WTC11 (cell line): ENCODE measurements around the gene SBF2. TPM values are rescaled to one million over a fixed set of nuclear protein-coding genes. Genes with fewer than 3 reads are reported as not detected.

Experiments
- ATAC-seq: fragments of 200-7000 bp; cut with Tn5 transposase; 2 replicates; pipeline ENCODE4 v1.10.0; 2021; ENCODE audit warnings: mild to moderate bottlenecking, moderate library complexity
- CTCF ChIA-PET: fragments of 300-600 bp; sonication (Branson Sonifier 250); formaldehyde crosslinking; loops from one replicate; lab custom pipeline; 2021; ENCODE audit warnings: antibody characterized with exemption; lab: Charles Lee
- POLR2A ChIA-PET: fragments of 350-600 bp; sonication (Branson Sonifier 250); formaldehyde crosslinking; loops from one replicate; lab custom pipeline; 2021; ENCODE audit warnings: antibody characterized with exemption; lab: Charles Lee
- DNase-seq: peaks from one replicate; pipeline ENCODE4 v3.0.0; 2021; ENCODE audit warnings: low spot score
- H3K27ac Mint-ChIP-seq: 2 replicates; pipeline ENCODE4 v1.8.0; 2021; ENCODE audit warnings: mixed read lengths
- H3K27me3 Mint-ChIP-seq: 2 replicates; pipeline ENCODE4 v1.8.0; 2021; ENCODE audit warnings: low read depth, mild to moderate bottlenecking, moderate library complexity, mixed read lengths
- H3K36me3 Mint-ChIP-seq: 2 replicates; pipeline ENCODE4 v1.8.0; 2021; ENCODE audit warnings: mixed read lengths
- H3K4me1 Mint-ChIP-seq: 2 replicates; pipeline ENCODE4 v1.8.0; 2022; ENCODE audit warnings: mixed read lengths
- H3K4me3 Mint-ChIP-seq: 2 replicates; pipeline ENCODE4 v1.8.0; 2021; ENCODE audit warnings: mild to moderate bottlenecking, moderate library complexity, mixed read lengths
- H3K9me3 Mint-ChIP-seq: 2 replicates; pipeline ENCODE4 v1.8.0; 2021; ENCODE audit warnings: mixed read lengths
- ATF1 ChIP-seq: sonication (generic); formaldehyde crosslinking; IDR thresholded peaks from 2 replicates; pipeline ENCODE4 v1.8.1; 2023; ENCODE audit warnings: mild to moderate bottlenecking, moderate library complexity, missing genetic modification reagents
- ATF6 ChIP-seq: sonication (generic); formaldehyde crosslinking; IDR thresholded peaks from 2 replicates; pipeline ENCODE4 v1.8.1; 2023; ENCODE audit warnings: mild to moderate bottlenecking, missing genetic modification reagents
- E2F1 ChIP-seq: sonication (generic); formaldehyde crosslinking; IDR thresholded peaks from 2 replicates; pipeline ENCODE4 v1.8.0; 2022; ENCODE audit warnings: mild to moderate bottlenecking, missing genetic modification reagents
- FOXJ3 ChIP-seq: sonication (generic); formaldehyde crosslinking; IDR thresholded peaks from 2 replicates; pipeline ENCODE4 v1.9.0; 2021; ENCODE audit warnings: missing genetic modification reagents, mild to moderate bottlenecking, borderline replicate concordance
- FOXP1 ChIP-seq: sonication (generic); formaldehyde crosslinking; IDR thresholded peaks from 2 replicates; pipeline ENCODE4 v1.8.0; 2022; ENCODE audit warnings: missing genetic modification reagents, mild to moderate bottlenecking, moderate library complexity, borderline replicate concordance
- GABPB1 ChIP-seq: sonication (generic); formaldehyde crosslinking; IDR thresholded peaks from 2 replicates; pipeline ENCODE4 v1.8.1; 2023; ENCODE audit warnings: mild to moderate bottlenecking, missing genetic modification reagents
- GTF2I ChIP-seq: fragments of 250-450 bp; sonication (Bioruptor Pico); conservative IDR thresholded peaks from 2 replicates; pipeline ENCODE4 v1.4.0; 2021; ENCODE audit warnings: mild to moderate bottlenecking
- IRF2 ChIP-seq: sonication (generic); formaldehyde crosslinking; IDR thresholded peaks from 2 replicates; pipeline ENCODE4 v1.8.0; 2022; ENCODE audit warnings: low read depth, missing genetic modification reagents, borderline replicate concordance
- MYBL2 ChIP-seq: sonication (generic); formaldehyde crosslinking; IDR thresholded peaks from 2 replicates; pipeline ENCODE4 v1.8.1; 2023; ENCODE audit warnings: mild to moderate bottlenecking, moderate library complexity, missing genetic modification reagents
- NFATC4 ChIP-seq: fragments of 250-450 bp; sonication (Bioruptor Pico); IDR thresholded peaks from 2 replicates; pipeline ENCODE4 v1.9.0; 2021; ENCODE audit warnings: mild to moderate bottlenecking
- NFYB ChIP-seq: sonication (generic); formaldehyde crosslinking; conservative IDR thresholded peaks from 2 replicates; pipeline ENCODE4 v1.8.0; 2022; ENCODE audit warnings: low read depth, missing genetic modification reagents
- PREB ChIP-seq: sonication (generic); formaldehyde crosslinking; IDR thresholded peaks from 2 replicates; pipeline ENCODE4 v1.8.1; 2022; ENCODE audit warnings: mild to moderate bottlenecking, missing genetic modification reagents, moderate library complexity, borderline replicate concordance
- PRRX2 ChIP-seq: fragments of 250-450 bp; sonication (Bioruptor Pico); IDR thresholded peaks from 2 replicates; pipeline ENCODE4 v1.8.0; 2021; ENCODE audit warnings: mild to moderate bottlenecking
- SP1 ChIP-seq: sonication (generic); formaldehyde crosslinking; conservative IDR thresholded peaks from 2 replicates; pipeline ENCODE4 v1.8.1; 2022; ENCODE audit warnings: missing genetic modification reagents
- ZBTB43 ChIP-seq: sonication (generic); formaldehyde crosslinking; IDR thresholded peaks from 2 replicates; pipeline ENCODE4 v1.8.1; 2023; ENCODE audit warnings: mild to moderate bottlenecking, missing genetic modification reagents
- ZNF121 ChIP-seq: sonication (generic); formaldehyde crosslinking; IDR thresholded peaks from 2 replicates; pipeline ENCODE4 v1.8.0; 2023; ENCODE audit warnings: missing genetic modification reagents
- ZNF219 ChIP-seq: sonication (generic); formaldehyde crosslinking; IDR thresholded peaks from 2 replicates; pipeline ENCODE4 v1.8.0; 2023; ENCODE audit warnings: missing genetic modification reagents, mild to moderate bottlenecking, borderline replicate concordance
- ZNF263 ChIP-seq: sonication (generic); formaldehyde crosslinking; IDR thresholded peaks from 2 replicates; pipeline ENCODE4 v1.8.1; 2022; ENCODE audit warnings: low read depth, mild to moderate bottlenecking, moderate library complexity, missing genetic modification reagents
- ZNF396 ChIP-seq: fragments of 250-450 bp; sonication (Bioruptor Pico); IDR thresholded peaks from 2 replicates; pipeline ENCODE4 v1.8.0; 2021; ENCODE audit warnings: mild to moderate bottlenecking, moderate library complexity, borderline replicate concordance
- ZNF512 ChIP-seq: sonication (generic); formaldehyde crosslinking; IDR thresholded peaks from 2 replicates; pipeline ENCODE4 v1.8.1; 2022; ENCODE audit warnings: missing genetic modification reagents, borderline replicate concordance
- ZNF671 ChIP-seq: fragments of 250-450 bp; sonication (Bioruptor Pico); IDR thresholded peaks from 2 replicates; pipeline ENCODE4 v1.8.0; 2021; ENCODE audit warnings: mild to moderate bottlenecking
- ZSCAN18 ChIP-seq: fragments of 250-450 bp; sonication (Bioruptor Pico); IDR thresholded peaks from 2 replicates; pipeline ENCODE4 v2.1.2; 2022; ENCODE audit warnings: mild to moderate bottlenecking, moderate library complexity
- total RNA-seq: library from RNA; stranded (reverse); gene quantifications from 3 replicates; pipeline ENCODE4 v1.2.3, GENCODE V29; 2021

SBF2 gene
- total RNA-seq, 1 experiment from 2014 or later = 47.6 TPM

- DNase-seq (no peak), ATAC-seq (no peak)
- ChIA-PET POLR2A (no interaction called here), CTCF (interaction anchor here (2.5 kb wide), 1 partner anchor 17 kb away, joined by 10 read pairs; the partner anchor contains the start of gene ADM)
- Mint-ChIP-seq H3K27ac (no peak overlapping the region), H3K9me3 (no peaks in the 10 kb centered on the region), H3K4me3 (no peak overlapping the region), H3K27me3 (no peaks in the 10 kb centered on the region), H3K4me1 (peaks cover 26% of the 10 kb centered on the region), H3K36me3 (peaks cover 3% of the 10 kb centered on the region; the same call in 1 of the 2 replicates)
- TF ChIP-seq SP1 (CRISPR knock-in tag) = no peak
Observed at GRCh38 chr11:10287140-10287539, 6.9 kb downstream of the SBF2 start.

- Mint-ChIP-seq H3K4me1 (peaks cover 15% of the 10 kb centered on the region), H3K9me3 (no peaks in the 10 kb centered on the region), H3K36me3 (peaks cover 3% of the 10 kb centered on the region; the same call in 1 of the 2 replicates), H3K27me3 (no peaks in the 10 kb centered on the region), H3K27ac (peak overlapping the region; percentile 33; the same call in 1 of the 2 replicates), H3K4me3 (no peak overlapping the region)
- DNase-seq = no peak
- TF ChIP-seq ZNF396 (no peak), GABPB1 (CRISPR knock-in tag) (peak; percentile 52; the same call in 1 of the 2 replicates)
- ATAC-seq = no peak
- ChIA-PET POLR2A (no interaction called here), CTCF (interaction anchor here (0.6 to 1.6 kb wide), 5 partner anchors 12 to 363 kb away, joined by 3 to 4 read pairs (median 3); no protein-coding TSS in a partner anchor)
Observed at GRCh38 chr11:10285148-10285802, 8.7 kb downstream of the SBF2 start.

- no peak overlapping the region for H3K4me3 Mint-ChIP-seq
- H3K27me3 Mint-ChIP-seq = no peaks in the 10 kb centered on the region
- TF ChIP-seq GABPB1 (CRISPR knock-in tag) = no peak
- no peak for TF ChIP-seq ATF1 (CRISPR knock-in tag)
- TF ChIP-seq MYBL2 (CRISPR knock-in tag) = no peak
- TF ChIP-seq ZBTB43 (CRISPR knock-in tag) = no peak
- TF ChIP-seq ZNF219 (CRISPR knock-in tag) = no peak
- TF ChIP-seq FOXP1 (CRISPR knock-in tag) = no peak
- no peak for TF ChIP-seq ZNF121 (CRISPR knock-in tag)
- no peak for TF ChIP-seq IRF2
- TF ChIP-seq ZSCAN18 = no peak
- TF ChIP-seq ZNF671 (CRISPR knock-in tag) = no peak
- no peak for TF ChIP-seq ZNF263
- no peak for TF ChIP-seq E2F1
- TF ChIP-seq PREB (CRISPR knock-in tag) = no peak
- TF ChIP-seq PRRX2 (CRISPR knock-in tag) = no peak
- TF ChIP-seq NFATC4 (CRISPR knock-in tag) = no peak
- no peak for TF ChIP-seq NFYB (CRISPR knock-in tag)
- no peak for TF ChIP-seq ZNF512 (CRISPR knock-in tag)
- TF ChIP-seq ATF6 (CRISPR knock-in tag) = no peak
- TF ChIP-seq FOXJ3 (CRISPR knock-in tag) = no peak
- no peak for TF ChIP-seq GTF2I (CRISPR knock-in tag)
- TF ChIP-seq, all 79 proteins: peak for 0
- Mint-ChIP-seq H3K27ac (no peak overlapping the region), H3K9me3 (no peaks in the 10 kb centered on the region), H3K36me3 (0 out of 2 replicates have a peak, but pooled peaks cover 3% of the 10 kb centered on the region), H3K4me1 (peaks cover 8% of the 10 kb centered on the region)
- DNase-seq = no peak
- ChIA-PET CTCF (interaction anchor here (0.6 to 1.6 kb wide), 6 partner anchors 13 to 207 kb away, joined by 3 to 6 read pairs (median 4); no protein-coding TSS in a partner anchor), POLR2A (no interaction called here)
- ATAC-seq = no peak
Observed at GRCh38 chr11:10283991-10284390, 10.0 kb downstream of the SBF2 start.
